K562 (cell line): ENCODE results near the gene NECTIN2. TPM values are rescaled to one million over a fixed set of nuclear protein-coding genes. Genes with fewer than 3 reads are reported as not detected.

Experiments
- ATAC-seq: fragments of 200-7000 bp; cut with Tn5 transposase; 3 replicates; pipeline ENCODE4 v1.9.1; 2020; ENCODE audit warnings: moderate library complexity
- BruUV-seq: library from RNA; stranded (reverse); fragments of 400-500 nt; replicated peaks from 2 replicates; lab custom pipeline; 2021; lab: Mats Ljungman, UMichigan
- CTCF ChIA-PET: fragments of 300-600 bp; formaldehyde crosslinking; extraction: SDS; loops from one replicate; lab custom pipeline; 2021; ENCODE audit warnings: low intra/inter-chr PET ratio; lab: Yijun Ruan, JAX
- POLR2A ChIA-PET: fragments of 300-600, 350-650 bp; sonication (Branson Sonifier 250); formaldehyde crosslinking; extraction: SDS; loops from one replicate; lab custom pipeline; 2021; ENCODE audit warnings: antibody characterized with exemption, inconsistent platforms; lab: Yijun Ruan, JAX
- DNase-seq, 4 experiments: peaks; one replicate each; pipeline versions ENCODE4 v3.0.0 to v3.0.0-alpha.2; 2011 to 2018; ENCODE audit warnings: low spot score in 3 of 4, mixed read lengths in 3 of 4; ENCODE audit errors: extremely low read depth in 1 of 4
- FAIRE-seq: peaks from 2 replicates; lab custom pipeline; 2011; peaks lifted over from hg19 to GRCh38; lab: Jason Lieb, UNC
- H2AFZ ChIP-seq: 2 replicates; pipeline ENCODE4 v1.6.0; 2011; ENCODE audit warnings: low read depth, low read length, control low read depth, inconsistent platforms
- H3K27ac ChIP-seq: fragments of 200-600 bp; 3 replicates; pipeline ENCODE4 v1.8.0; 2011; ENCODE audit warnings: low read depth, mild to moderate bottlenecking, control low read depth, inconsistent platforms, low read length, moderate library complexity, mixed read lengths; ENCODE audit errors: extremely low read depth
- H3K27me3 ChIP-seq, 2 experiments: fragments of 300-600 bp in 1 of 2; 2 replicates in 1 of 2; 3 replicates in 1 of 2; pipeline versions ENCODE4 v1.6.0 to v1.8.0; 2011; ENCODE audit warnings: inconsistent platforms in 2 of 2, low read length in 2 of 2, mild to moderate bottlenecking in 1 of 2, mixed read lengths in 1 of 2, moderate library complexity in 1 of 2; ENCODE audit not compliant: control insufficient read depth in 2 of 2, insufficient read depth in 2 of 2
- H3K36me3 ChIP-seq: fragments of 300-600 bp; 3 replicates; pipeline ENCODE4 v1.8.0; 2011; ENCODE audit warnings: mild to moderate bottlenecking, low read length, inconsistent platforms; ENCODE audit not compliant: control insufficient read depth, insufficient read depth
- H3K4me1 ChIP-seq, 2 experiments: fragments of 200-600 bp in 1 of 2; replicated peaks in 1 of 2; 2 replicates in 1 of 2; 3 replicates in 1 of 2; pipeline versions ENCODE4 v1.5.1 to v1.8.0; 2011; ENCODE audit warnings: inconsistent platforms in 2 of 2, low read length in 2 of 2, mild to moderate bottlenecking in 1 of 2, mixed read lengths in 1 of 2, moderate library complexity in 1 of 2; ENCODE audit not compliant: control insufficient read depth in 2 of 2, insufficient read depth in 2 of 2
- H3K4me2 ChIP-seq: 2 replicates; pipeline ENCODE4 v1.6.1; 2011; ENCODE audit warnings: low read length, control low read depth, inconsistent platforms, mixed read lengths; ENCODE audit not compliant: insufficient read depth
- H3K4me3 ChIP-seq: fragments of 200-600 bp; sonication (generic), shearing (Covaris generic); 2 replicates; pipeline ENCODE4 v1.5.1; 2016; ENCODE audit warnings: control low read depth, inconsistent platforms
- H3K79me2 ChIP-seq: fragments of 200-600 bp; 3 replicates; pipeline ENCODE4 v1.8.0; 2011; ENCODE audit warnings: low read length, inconsistent platforms; ENCODE audit not compliant: control insufficient read depth, insufficient read depth
- H3K9ac ChIP-seq, 2 experiments: 2 replicates each; pipeline versions ENCODE4 v1.6.0 to v1.6.1; 2011; ENCODE audit warnings: low read depth in 2 of 2, low read length in 2 of 2, control low read depth in 1 of 2, inconsistent platforms in 1 of 2, mild to moderate bottlenecking in 1 of 2, mixed read lengths in 1 of 2; ENCODE audit not compliant: insufficient read depth in 1 of 2
- H3K9me1 ChIP-seq: one replicate; pipeline ENCODE4 v1.6.0; 2011; ENCODE audit warnings: inconsistent platforms, mild to moderate bottlenecking, low read length, moderate library complexity; ENCODE audit not compliant: control insufficient read depth, insufficient read depth
- H3K9me3 ChIP-seq: replicated peaks from 2 replicates; pipeline ENCODE4 v1.5.1; 2011; ENCODE audit warnings: low read depth, low read length, inconsistent platforms; ENCODE audit not compliant: control insufficient read depth, insufficient read depth
- H4K20me1 ChIP-seq: replicated peaks from 2 replicates; pipeline ENCODE4 v1.6.1; 2011; ENCODE audit warnings: low read length, inconsistent platforms, mixed read lengths; ENCODE audit not compliant: control insufficient read depth, insufficient read depth
- ADNP ChIP-seq: fragments of 200-800 bp; sonication (Bioruptor generic); IDR thresholded peaks from 2 replicates; pipeline ENCODE4 v1.6.1; 2016; ENCODE audit warnings: missing genetic modification characterization, missing compliant biosample characterization
- GATAD2A ChIP-seq: fragments of 450-650 bp; IDR thresholded peaks from 2 replicates; pipeline ENCODE4 v1.6.1; 2017
- JUND ChIP-seq, 2 experiments: IDR thresholded peaks; 2 replicates in 1 of 2; 3 replicates in 1 of 2; pipeline ENCODE4 v1.6.1; 2011; ENCODE audit warnings: borderline replicate concordance in 2 of 2, low read depth in 2 of 2, low read length in 2 of 2, improper control_type of control experiment in 1 of 2, missing biosample characterization in 1 of 2, missing genetic modification characterization in 1 of 2, missing genetic modification reagents in 1 of 2
- KAT2B ChIP-seq: IDR thresholded peaks from one replicate; pipeline ENCODE4 v1.6.1; 2012; ENCODE audit warnings: low read depth, mild to moderate bottlenecking, control low read depth, inconsistent platforms, low read length, moderate library complexity
- KLF1 ChIP-seq: fragments of 450-650 bp; IDR thresholded peaks from 2 replicates; pipeline ENCODE4 v1.6.1; 2016; ENCODE audit warnings: missing genetic modification characterization, missing compliant biosample characterization
- MCM2 ChIP-seq: fragments of 450-650 bp; IDR thresholded peaks from 2 replicates; pipeline ENCODE4 v1.6.1; 2017; ENCODE audit warnings: low read depth, mild to moderate bottlenecking
- RERE ChIP-seq: sonication (generic); formaldehyde crosslinking; IDR thresholded peaks from 2 replicates; pipeline ENCODE4 v1.8.0; 2023; ENCODE audit warnings: missing genetic modification reagents, mild to moderate bottlenecking, borderline replicate concordance
- SIX5 ChIP-seq, 2 experiments: IDR thresholded peaks; 2 replicates each; pipeline ENCODE4 v1.6.1; 2011; ENCODE audit warnings: low read length in 2 of 2, borderline replicate concordance in 1 of 2, low read depth in 1 of 2, mild to moderate bottlenecking in 1 of 2, moderate library complexity in 1 of 2; ENCODE audit not compliant: insufficient read depth in 1 of 2
- SMARCA5 ChIP-seq: fragments of 450-650 bp; IDR thresholded peaks from 2 replicates; pipeline ENCODE4 v1.6.1; 2016
- SRSF3 ChIP-seq: fragments of 200-400 bp; formaldehyde crosslinking; IDR thresholded peaks from 2 replicates; pipeline ENCODE4 v1.6.1; 2016; ENCODE audit warnings: mild to moderate bottlenecking, low read length, moderate library complexity; ENCODE audit not compliant: insufficient read depth
- ZNF311 ChIP-seq: fragments of 250-450 bp; sonication (Bioruptor Pico); IDR thresholded peaks from 2 replicates; pipeline ENCODE4 v1.4.0; 2020; ENCODE audit warnings: mild to moderate bottlenecking, moderate library complexity
- ZNF551 ChIP-seq: fragments of 250-450 bp; sonication (Bioruptor Pico); IDR thresholded peaks from 2 replicates; pipeline ENCODE4 v1.5.0; 2021; ENCODE audit warnings: mild to moderate bottlenecking, moderate library complexity
- WGBS: fragments of 100-300 bp; shearing (Covaris generic); methylation state at CpG from one replicate; pipeline ENCODE4 v1.1.6; 2016; ENCODE audit warnings: low coverage, mixed read lengths; ENCODE audit not compliant: insufficient coverage; ENCODE audit errors: missing lambda C conversion rate; 5-methylcytosine and 5-hydroxymethylcytosine counted together
- in situ Hi-C: fragments of 300-500 bp; cut with MboI; formaldehyde crosslinking; loops from 4 replicates; pipeline ENCODE4 v1.15.0; 2018; ENCODE audit warnings: inconsistent platforms, mixed read lengths
- intact Hi-C: fragments of 100-400 bp; cut with micrococcal nuclease; formaldehyde crosslinking; loops from 2 replicates; pipeline ENCODE4 v1.14.2; 2022
- polyA plus RNA-seq, 8 experiments: library from polyadenylated mRNA; depleted of rRNA in 4 of 8; stranded (reverse) in 5 of 8; unstranded in 3 of 8; fragments of >200 nt; fragmentation: Nextera tagmentation in 2 of 8; fragmentation: Illumina TruSeq in 1 of 8; extraction: Ambion mirVana in 2 of 8; extraction: Trizol in 1 of 8; gene quantifications; 2 replicates each; pipeline versions ENCODE4 v1.2.1 to v1.2.3, GENCODE V29; 2011 to 2014; ENCODE audit warnings: inconsistent platforms in 1 of 8, missing spikeins in 1 of 8
- total RNA-seq, 7 experiments: library from RNA; depleted of rRNA in 6 of 7; stranded (reverse); fragments of >200 nt in 6 of 7; fragmentation: Illumina TruSeq in 2 of 7; extraction: Trizol in 2 of 7; gene quantifications; 2 replicates each; pipeline versions ENCODE4 v1.2.1 to v1.2.3, GENCODE V29; 2011 to 2021; ENCODE audit warnings: low replicate concordance in 1 of 7
- TF ChIP-seq, protein P1 (sequence below): IDR thresholded peaks from 2 replicates; pipeline ENCODE4 v1.6.1; 2011; ENCODE audit not compliant: insufficient read length; ENCODE audit errors: extremely low read depth

Gene NECTIN2
- total and polyA plus RNA-seq, 9 of the 15 experiments (the other 6 are each of a cell fraction or from before 2014, with no cell fraction given), result 3.9 to 94.9 (median 34.9) TPM

GRCh38 chr19:44824761-44825160 is 21.3 kb upstream of the NECTIN2 start:
- no peak overlapping the region for H3K27ac ChIP-seq
- no peak overlapping the region for H3K4me3 ChIP-seq
- no peaks in the 10 kb centered on the region; the same call in 1 of the 2 replicates for H4K20me1 ChIP-seq
- H3K9me3 ChIP-seq, result no peaks in the 10 kb centered on the region; the same call in 1 of the 2 replicates
- 14% methylated on average over 4 of the region's 4 CpGs for WGBS
- POLR2A ChIA-PET, result no interaction called here
- no peaks in the 10 kb centered on the region for H3K79me2 ChIP-seq
- intact Hi-C loops (no loop called here), in situ Hi-C loops (no loop called here)
- peaks cover 0 to 8% of the 10 kb centered on the region in 2 experiments; a peak in 2 of 5 replicates for H3K4me1 ChIP-seq
- no peak for FAIRE-seq
- no peaks in the 10 kb centered on the region for H3K9me1 ChIP-seq
- no peak for DNase-seq
- H3K27me3 ChIP-seq, result peaks cover 35 to 44% of the 10 kb centered on the region in 2 experiments
- no peak overlapping the region for H3K9ac ChIP-seq
- no peak for ATAC-seq
- no TSS peak for BruUV-seq
- H2AFZ ChIP-seq, result no peak overlapping the region
- CTCF ChIA-PET, result no interaction called here
- TF ChIP-seq GATAD2A, result no peak
- TF ChIP-seq KAT2B, result no peak
- TF ChIP-seq, protein P1, sequence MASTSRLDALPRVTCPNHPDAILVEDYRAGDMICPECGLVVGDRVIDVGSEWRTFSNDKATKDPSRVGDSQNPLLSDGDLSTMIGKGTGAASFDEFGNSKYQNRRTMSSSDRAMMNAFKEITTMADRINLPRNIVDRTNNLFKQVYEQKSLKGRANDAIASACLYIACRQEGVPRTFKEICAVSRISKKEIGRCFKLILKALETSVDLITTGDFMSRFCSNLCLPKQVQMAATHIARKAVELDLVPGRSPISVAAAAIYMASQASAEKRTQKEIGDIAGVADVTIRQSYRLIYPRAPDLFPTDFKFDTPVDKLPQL, result no peak
- no peak for TF ChIP-seq JUND (IDR thresholded peaks at IDR 0.05; ENCODE audit: borderline replicate concordance, low read depth, low read length)
- TF ChIP-seq JUND (tag; IDR thresholded peaks at IDR 0.05; ENCODE audit: borderline replicate concordance, low read depth, low read length), result no peak
- no peak for TF ChIP-seq RERE (CRISPR knock-in tag)
- no peak for TF ChIP-seq SIX5 (IDR thresholded peaks at IDR 0.05; ENCODE audit: borderline replicate concordance in 1 of 2, insufficient read depth in 1 of 2, low read depth in 1 of 2, low read length in 2 of 2)
- no peak for TF ChIP-seq SMARCA5
- no peak for TF ChIP-seq ADNP (tag)
- TF ChIP-seq ZNF311 (CRISPR knock-in tag), result no peak
- TF ChIP-seq SRSF3, result no peak
- no peak for TF ChIP-seq MCM2
- no peak for TF ChIP-seq ZNF551 (CRISPR knock-in tag)
- no peak for TF ChIP-seq KLF1 (tag)
- no peak overlapping the region for H3K4me2 ChIP-seq
- no peaks in the 10 kb centered on the region for H3K36me3 ChIP-seq
